Astrocyte of the cerebellum (primary cell): Measurements from ENCODE around the gene NDST4.
A peak's percentile ranks its signal among the peaks of the same experiment; 100 is the strongest.

Experiments used
- DNase-seq: peaks from one replicate; pipeline ENCODE4 v3.0.0-alpha.2; 2011; ENCODE audit warnings: low read depth
- H3K4me3 ChIP-seq: 2 replicates; pipeline ENCODE4 v1.5.1; 2011; ENCODE audit warnings: mild to moderate bottlenecking, low read depth, low read length, moderate library complexity
- CTCF ChIP-seq: IDR thresholded peaks from 2 replicates; pipeline ENCODE4 v1.5.1; 2012; ENCODE audit warnings: low read length, low read depth, moderate library complexity, mild to moderate bottlenecking; ENCODE audit errors: missing control alignments
- in situ Hi-C: cut with HindIII; loops from 2 replicates; pipeline ENCODE4 v1.10.0; 2017; ENCODE audit warnings: low sequenced_read_pairs

NDST4 gene

GRCh38 chr4:114922592-114922933 is 190.9 kb downstream of the NDST4 start:
- H3K4me3 ChIP-seq = no peak overlapping the region
- in situ Hi-C loops = no loop called here
- TF ChIP-seq CTCF = no peak
- no peak for DNase-seq

- no peak for DNase-seq
- TF ChIP-seq CTCF = no peak
- no peak overlapping the region for H3K4me3 ChIP-seq
- in situ Hi-C loops = no loop called here
Observed at GRCh38 chr4:114921790-114922591, 191.4 kb downstream of the NDST4 start.

DNA sequence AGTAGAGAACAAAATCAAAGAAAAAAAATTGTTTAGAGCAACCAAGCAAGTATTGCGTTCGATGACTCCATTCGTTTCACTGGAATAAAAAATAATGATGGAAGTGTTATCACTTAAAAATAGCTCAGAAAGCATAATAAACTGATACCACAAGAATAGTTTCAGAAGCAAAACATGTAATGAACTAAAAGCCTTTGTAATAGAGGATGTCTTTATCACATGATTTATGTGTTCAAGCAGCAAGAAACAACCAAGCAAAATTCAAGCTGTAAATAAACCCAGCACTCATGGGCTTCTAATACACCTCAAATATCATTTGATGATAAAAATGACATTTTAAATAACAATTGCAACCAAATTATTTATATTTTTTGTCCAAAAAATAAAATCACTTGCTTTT is 192.2 kb downstream of the NDST4 start:
- DNase-seq = no peak
- TF ChIP-seq CTCF = no peak
- in situ Hi-C loops = no loop called here
- H3K4me3 ChIP-seq = no peak overlapping the region

GRCh38 chr4:114911111-114911510 is 202.3 kb downstream of the NDST4 start:
- in situ Hi-C loops = no loop called here
- H3K4me3 ChIP-seq = no peak overlapping the region
- peak; percentile 62 for DNase-seq
- TF ChIP-seq CTCF = no peak

DNA sequence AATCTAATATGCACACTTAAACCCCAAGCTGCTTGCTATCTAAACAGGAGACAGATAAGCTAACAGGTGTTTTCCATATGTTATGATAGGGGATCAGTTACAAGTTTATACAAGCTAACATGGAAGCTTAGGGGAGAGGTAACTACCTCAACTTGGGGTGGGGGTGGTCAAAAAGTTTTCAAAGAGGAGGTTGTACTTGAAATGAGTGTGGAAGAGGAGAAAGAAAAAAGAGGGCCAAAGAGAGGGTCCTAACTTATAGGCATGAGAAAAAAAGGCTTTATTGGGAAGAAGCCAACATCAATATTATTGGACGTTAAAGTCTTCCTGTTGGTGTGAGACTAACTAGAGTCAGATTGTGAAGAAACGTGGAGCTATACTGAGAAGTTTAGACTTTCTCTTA is 205.9 kb downstream of the NDST4 start:
- no peak for TF ChIP-seq CTCF
- in situ Hi-C loops = no loop called here
- no peak for DNase-seq
- no peak overlapping the region for H3K4me3 ChIP-seq

GRCh38 chr4:114905017-114905416 is 208.4 kb downstream of the NDST4 start:
- TF ChIP-seq CTCF = no peak
- in situ Hi-C loops = no loop called here
- DNase-seq = no peak
- H3K4me3 ChIP-seq = no peak overlapping the region
